ENCODE data around the gene PLA2G12B. TPM values are rescaled to one million over a fixed set of nuclear protein-coding genes. Genes with fewer than 3 reads are reported as not detected.

The PLA2G12B gene
- polyA plus RNA-seq, 3 donors, result not detected

GRCh38 chr10:72952189-72952588 lies 2.4 kb downstream of the PLA2G12B start:
- H3K27me3 ChIP-seq (ENCODE audit: control insufficient read depth in 2 of 2, insufficient read depth in 2 of 2, low read length in 2 of 2), result no peaks in the 10 kb centered on the region
- no peak overlapping the region for H2AFZ ChIP-seq (ENCODE audit: insufficient read depth, low read depth, low read length, poor library complexity, severe bottlenecking)
- no peaks in the 10 kb centered on the region for H3K36me3 ChIP-seq (replicated peaks in 1 of 2; ENCODE audit: control insufficient read depth in 1 of 2, insufficient read depth in 2 of 2, low read length in 2 of 2)
- TF ChIP-seq CTCF (IDR thresholded peaks at IDR 0.05), result no peak
- Mint-ChIP-seq H3K27ac (no peak overlapping the region), H3K4me1 (no peaks in the 10 kb centered on the region), H3K36me3 (no peaks in the 10 kb centered on the region), H3K4me3 (no peak overlapping the region), H3K27me3 (ENCODE audit: low read depth in 3 of 3) (peaks cover 5 to 11% (median 7%) of the 10 kb centered on the region in 3 donors), H3K9me3 (peaks cover 0 to 4% (median 0%) of the 10 kb centered on the region in 7 donors)
- H3K9me3 ChIP-seq (replicated peaks in 1 of 2; ENCODE audit: control insufficient read depth in 1 of 2, insufficient read depth in 1 of 2, low read length in 2 of 2), result no peaks in the 10 kb centered on the region
- H3K27ac ChIP-seq (ENCODE audit: low read depth in 1 of 2, low read length in 2 of 2), result no peak overlapping the region
- no peaks in the 10 kb centered on the region for H4K20me1 ChIP-seq (ENCODE audit: insufficient read depth, low read length)
- H3K9ac ChIP-seq (ENCODE audit: insufficient read depth, low read length, poor library complexity, severe bottlenecking), result no peak overlapping the region
- 100% methylated on average over 4 of the region's 6 CpGs for WGBS (ENCODE audit: insufficient coverage)
- intact Hi-C loops (cut with micrococcal nuclease), result no loop called here
- no peaks in the 10 kb centered on the region for H3K4me1 ChIP-seq (ENCODE audit: control insufficient read depth in 1 of 2, insufficient read depth in 2 of 2, low read length in 2 of 2)
- no peaks in the 10 kb centered on the region for H3K79me2 ChIP-seq (ENCODE audit: insufficient read depth, low read length)
- H3K4me3 ChIP-seq (replicated peaks in 1 of 3; ENCODE audit: low read depth in 2 of 3, low read length in 3 of 3), result no peak overlapping the region
- DNase-seq, result no peak
- no peak overlapping the region for H3K4me2 ChIP-seq (replicated peaks; ENCODE audit: extremely low read depth, low read length, poor library complexity, severe bottlenecking)

- no peak overlapping the region for H2AFZ ChIP-seq (ENCODE audit: insufficient read depth, low read depth, low read length, poor library complexity, severe bottlenecking)
- Mint-ChIP-seq H3K36me3 (no peaks in the 10 kb centered on the region), H3K27me3 (ENCODE audit: low read depth in 3 of 3) (peaks cover 5 to 10% (median 7%) of the 10 kb centered on the region in 3 donors), H3K4me3 (no peak overlapping the region), H3K9me3 (peaks cover 0 to 4% (median 0%) of the 10 kb centered on the region in 7 donors), H3K27ac (no peak overlapping the region), H3K4me1 (no peaks in the 10 kb centered on the region)
- no peak overlapping the region for H3K9ac ChIP-seq (ENCODE audit: insufficient read depth, low read length, poor library complexity, severe bottlenecking)
- no peak overlapping the region for H3K4me3 ChIP-seq (replicated peaks in 1 of 3; ENCODE audit: low read depth in 2 of 3, low read length in 3 of 3)
- no peaks in the 10 kb centered on the region for H4K20me1 ChIP-seq (ENCODE audit: insufficient read depth, low read length)
- intact Hi-C loops (cut with micrococcal nuclease), result no loop called here
- WGBS (ENCODE audit: insufficient coverage), result no CpG with 5 or more reads among the region's 3 CpGs
- H3K4me2 ChIP-seq (replicated peaks; ENCODE audit: extremely low read depth, low read length, poor library complexity, severe bottlenecking), result no peak overlapping the region
- H3K9me3 ChIP-seq (replicated peaks in 1 of 2; ENCODE audit: control insufficient read depth in 1 of 2, insufficient read depth in 1 of 2, low read length in 2 of 2), result no peaks in the 10 kb centered on the region
- no peak for DNase-seq
- no peaks in the 10 kb centered on the region for H3K36me3 ChIP-seq (replicated peaks in 1 of 2; ENCODE audit: control insufficient read depth in 1 of 2, insufficient read depth in 2 of 2, low read length in 2 of 2)
- H3K27me3 ChIP-seq (ENCODE audit: control insufficient read depth in 2 of 2, insufficient read depth in 2 of 2, low read length in 2 of 2), result no peaks in the 10 kb centered on the region
- H3K4me1 ChIP-seq (ENCODE audit: control insufficient read depth in 1 of 2, insufficient read depth in 2 of 2, low read length in 2 of 2), result no peaks in the 10 kb centered on the region
- TF ChIP-seq CTCF (IDR thresholded peaks at IDR 0.05), result no peak
- no peak overlapping the region for H3K27ac ChIP-seq (ENCODE audit: low read depth in 1 of 2, low read length in 2 of 2)
- no peaks in the 10 kb centered on the region for H3K79me2 ChIP-seq (ENCODE audit: insufficient read depth, low read length)
These were observed 2.8 kb downstream of the PLA2G12B start for GRCh38 chr10:72951760-72952159.

All from CD14-positive monocyte (primary cell).